HepG2 (cell line): ENCODE data around the gene TTC24.

Experiments
- AGO1 ChIP-seq: fragments of 200-400 bp; formaldehyde crosslinking; IDR thresholded peaks from 2 replicates; pipeline ENCODE4 v1.6.1; 2017; ENCODE audit warnings: mild to moderate bottlenecking, low read depth, low read length, moderate library complexity; ENCODE audit not compliant: poor library complexity, severe bottlenecking
- ATF5 ChIP-seq: sonication (generic); formaldehyde crosslinking; IDR thresholded peaks from 2 replicates; pipeline ENCODE4 v1.4.0; 2020; ENCODE audit warnings: mild to moderate bottlenecking, low read depth, missing genetic modification reagents
- CAMTA2 ChIP-seq: sonication (generic); formaldehyde crosslinking; IDR thresholded peaks from 2 replicates; pipeline ENCODE4 v1.4.0; 2020; ENCODE audit warnings: mild to moderate bottlenecking, missing genetic modification reagents, borderline replicate concordance
- CTCF ChIP-seq: sonication (generic); formaldehyde crosslinking; IDR thresholded peaks from 2 replicates; pipeline ENCODE4 v1.5.0; 2020; ENCODE audit warnings: mild to moderate bottlenecking, missing genetic modification reagents, moderate library complexity
- HMG20B ChIP-seq: conservative IDR thresholded peaks from 2 replicates; pipeline ENCODE4 v1.6.1; 2016; ENCODE audit warnings: missing genetic modification reagents, missing compliant biosample characterization
- NR2C2 ChIP-seq: sonication (generic); formaldehyde crosslinking; IDR thresholded peaks from 2 replicates; pipeline ENCODE4 v1.4.0; 2020; ENCODE audit warnings: missing genetic modification reagents, mild to moderate bottlenecking, moderate library complexity, borderline replicate concordance
- POLR2A ChIP-seq, 2 experiments: IDR thresholded peaks; 2 replicates each; pipeline ENCODE4 v1.6.1; 2011; ENCODE audit warnings: low read depth in 2 of 2, low read length in 2 of 2, mild to moderate bottlenecking in 1 of 2, moderate library complexity in 1 of 2; ENCODE audit not compliant: insufficient read depth in 1 of 2
- ZBTB8A ChIP-seq: sonication (generic); formaldehyde crosslinking; IDR thresholded peaks from 2 replicates; pipeline ENCODE4 v1.4.0; 2020; ENCODE audit warnings: mild to moderate bottlenecking, low read depth, missing genetic modification reagents, borderline replicate concordance
- ZNF337 ChIP-seq: sonication (generic); formaldehyde crosslinking; IDR thresholded peaks from 2 replicates; pipeline ENCODE4 v1.5.1; 2020; ENCODE audit warnings: missing genetic modification reagents, low read depth, mild to moderate bottlenecking, borderline replicate concordance
- ZNF674 ChIP-seq: sonication (generic); formaldehyde crosslinking; IDR thresholded peaks from 2 replicates; pipeline ENCODE4 v1.5.0; 2020; ENCODE audit warnings: low read depth, mild to moderate bottlenecking, missing genetic modification reagents

- TF ChIP-seq ATF5 (CRISPR knock-in tag) (no peak), POLR2A (IDR thresholded peaks at IDR 0.05; ENCODE audit: insufficient read depth in 1 of 2, low read depth in 2 of 2, low read length in 2 of 2) (no peak; a peak in 1 of 4 replicates), NR2C2 (CRISPR knock-in tag) (no peak), ZNF337 (CRISPR knock-in tag) (no peak), ZNF674 (CRISPR knock-in tag) (no peak), AGO1 (no peak), CTCF (no peak), CAMTA2 (no peak), ZBTB8A (no peak), HMG20B (CRISPR knock-in tag) (no peak)
Measured at GRCh38 chr1:156596426-156596825, 16.9 kb downstream of the TTC24 start.
